NCI-H146 treated with DMSO at 0.1 percent for 48 hours (cell line): Measurements from ENCODE around the gene INPP4A.
"Not testable (repeated sequence)": the region's sequence is repeated elsewhere in the genome, so short reads cannot be mapped to it uniquely, and the experiment has no call there.

Experiments
- DNase-seq: peaks from one replicate; lab custom pipeline; 2025; ENCODE audit not compliant: unreplicated experiment; lab: John Stamatoyannopoulos, UW

INPP4A gene

DNA sequence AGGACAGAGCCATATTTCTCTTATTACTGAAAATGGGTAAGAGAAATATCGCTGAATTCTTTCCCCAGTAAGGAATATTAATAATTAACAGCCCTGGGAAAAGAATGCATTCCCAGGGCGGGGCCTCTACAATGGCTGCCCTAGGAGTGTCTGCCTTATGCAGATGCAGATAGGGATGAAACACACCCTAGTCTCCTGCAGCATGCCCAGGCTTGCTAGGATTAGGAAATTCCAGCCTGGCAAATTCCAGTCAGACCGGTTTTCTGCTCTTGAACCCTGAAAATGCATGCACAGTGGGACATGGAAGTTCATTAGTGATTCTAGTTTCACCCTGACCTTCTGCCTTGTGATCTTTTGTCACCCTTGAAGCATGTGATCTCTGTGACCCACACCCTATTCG lies 9.0 kb upstream of the INPP4A start:
- DNase-seq: not testable (repeated sequence)

DNA sequence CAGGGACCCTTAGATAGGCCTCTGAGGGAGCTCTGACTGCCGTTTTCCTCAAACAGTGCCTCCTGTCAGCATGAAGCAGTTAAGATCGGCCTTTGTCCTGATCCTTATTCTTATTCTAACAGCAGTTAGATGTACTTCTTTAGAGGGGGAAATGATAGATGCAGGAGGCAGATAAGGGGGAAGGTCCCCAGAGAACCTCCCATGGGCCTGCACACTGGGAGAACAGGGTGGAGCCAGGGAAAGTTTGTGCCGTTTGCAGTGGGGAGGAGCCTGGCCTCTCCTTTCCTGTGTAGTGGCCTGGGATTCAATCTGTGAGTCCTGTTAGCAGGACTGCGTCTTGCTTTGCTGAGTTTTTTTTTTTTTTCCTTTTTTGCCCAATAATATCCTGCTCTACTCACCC lies 7.9 kb upstream of the INPP4A start:
- DNase-seq: no peak

DNA sequence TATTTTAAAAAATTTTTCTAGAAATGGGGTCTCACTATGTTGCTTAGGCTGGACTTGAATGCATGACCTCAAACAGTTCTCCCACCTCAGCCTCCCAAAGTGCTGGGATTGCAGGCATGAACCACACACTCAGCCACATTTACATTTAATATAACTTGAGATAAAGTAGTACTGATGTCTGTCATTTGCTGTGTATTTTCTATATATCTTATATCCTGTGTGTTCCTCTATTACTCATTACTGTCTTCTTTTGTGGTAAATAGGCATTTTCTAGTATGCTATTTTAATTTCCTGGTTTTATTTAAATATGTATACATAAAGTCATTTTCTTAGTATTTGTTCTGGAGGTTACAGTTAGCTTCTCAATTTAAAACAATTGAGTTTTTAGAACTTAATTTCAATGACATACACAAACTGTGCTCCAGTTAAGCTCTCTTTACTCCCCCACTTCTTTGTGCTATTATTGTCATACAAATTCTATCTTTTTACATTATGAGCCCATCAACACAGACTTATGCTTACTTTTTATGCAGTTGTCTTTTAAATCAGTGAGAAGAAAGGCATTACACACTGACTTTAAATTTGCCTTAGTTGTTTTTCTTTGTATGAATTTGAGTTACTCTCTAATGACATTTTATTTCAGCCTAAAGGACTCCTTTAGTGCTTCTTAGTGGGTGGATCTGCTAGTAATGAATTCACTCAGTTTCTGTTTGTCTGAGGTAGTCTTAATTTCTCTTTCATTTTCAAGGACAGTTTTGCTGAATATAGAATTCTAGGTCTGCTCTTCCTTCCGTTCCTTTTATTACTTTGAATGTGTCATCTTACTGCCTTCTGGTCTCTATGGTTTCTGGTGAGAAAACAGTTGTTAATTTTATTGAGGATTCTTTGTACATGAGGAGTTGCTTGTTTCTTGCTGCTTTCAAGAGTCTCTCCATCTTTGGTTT lies 6.2 kb upstream of the INPP4A start:
- no peak for DNase-seq

DNA sequence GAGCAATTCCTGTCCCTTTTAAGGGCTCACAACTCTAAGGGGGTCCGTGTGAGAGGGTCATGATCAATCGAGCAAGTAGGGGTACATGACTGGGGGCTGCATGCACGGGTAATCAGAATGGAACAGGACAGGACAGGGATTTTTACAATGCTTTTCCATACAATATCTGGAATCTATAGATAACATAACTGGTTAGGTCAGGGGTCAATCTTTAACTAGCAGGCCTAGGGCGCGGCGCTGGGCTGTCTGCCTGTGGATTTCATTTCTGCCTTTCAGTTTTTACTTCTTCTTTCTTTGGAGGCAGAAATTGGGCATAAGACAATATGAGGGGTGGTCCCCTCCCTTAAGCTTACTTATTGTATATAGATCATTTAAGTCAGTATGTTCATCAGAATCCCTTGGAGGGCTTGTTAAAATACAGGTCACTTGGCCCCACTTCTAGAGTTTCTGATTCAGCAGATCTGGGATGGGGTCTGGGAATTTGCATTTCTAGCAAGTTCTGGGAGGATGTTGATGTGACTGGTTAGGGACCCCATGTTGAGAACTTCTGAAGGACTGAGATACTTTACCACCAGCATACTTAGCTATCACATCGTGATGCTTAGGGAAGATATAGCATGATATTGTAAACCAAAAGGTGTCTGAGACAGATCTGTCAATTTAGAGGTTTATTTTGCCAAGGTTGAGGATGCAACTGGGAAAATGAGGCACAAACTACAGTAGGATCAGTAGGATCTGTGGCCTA lies 2.8 kb upstream of the INPP4A start:
- no peak for DNase-seq

DNA sequence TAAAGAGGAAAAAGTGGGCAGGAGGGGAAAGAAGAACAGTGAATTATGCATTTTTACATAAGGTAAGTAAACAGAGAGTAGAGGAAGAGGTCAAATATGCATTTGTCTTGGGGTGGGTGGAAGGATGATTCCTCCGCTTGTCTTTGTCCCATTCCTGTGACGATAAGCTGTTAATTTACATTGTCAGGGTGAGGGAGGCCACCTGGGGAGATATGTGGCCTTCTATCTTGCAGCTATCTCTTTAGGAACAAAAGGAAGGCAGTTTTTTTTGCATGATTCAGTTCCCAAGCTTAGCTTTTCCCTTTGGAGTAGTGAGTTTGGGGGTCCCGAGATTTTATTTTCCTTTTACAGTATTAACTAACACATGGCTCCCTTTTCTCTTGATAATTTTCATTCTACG lies 2.2 kb upstream of the INPP4A start:
- no peak for DNase-seq

DNA sequence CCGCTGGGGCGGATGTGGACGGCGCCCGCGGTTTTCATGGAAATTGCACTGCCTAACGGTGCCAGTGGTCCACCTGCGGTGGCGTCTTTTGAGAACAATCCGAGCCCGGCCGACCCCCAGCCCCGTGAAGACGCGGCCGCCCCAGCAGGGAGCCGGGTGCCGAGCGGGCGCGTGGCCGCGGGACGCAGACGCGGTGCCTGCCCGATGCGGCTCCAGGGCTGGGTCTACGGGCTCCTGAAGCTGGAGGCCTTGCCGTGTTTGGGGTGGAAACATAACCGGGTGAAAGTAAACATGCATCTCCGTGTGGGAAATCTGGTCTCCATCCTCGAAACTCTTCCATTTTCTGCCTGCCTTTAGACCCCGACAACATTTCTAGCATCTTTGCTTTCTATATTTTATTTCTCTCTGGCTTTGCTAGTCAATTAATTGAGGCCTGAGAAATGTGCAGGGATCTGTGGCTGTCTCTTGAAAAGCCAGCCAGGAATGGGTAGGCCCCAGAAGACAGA lies 572 bp downstream of the INPP4A start:
- DNase-seq: no peak

DNA sequence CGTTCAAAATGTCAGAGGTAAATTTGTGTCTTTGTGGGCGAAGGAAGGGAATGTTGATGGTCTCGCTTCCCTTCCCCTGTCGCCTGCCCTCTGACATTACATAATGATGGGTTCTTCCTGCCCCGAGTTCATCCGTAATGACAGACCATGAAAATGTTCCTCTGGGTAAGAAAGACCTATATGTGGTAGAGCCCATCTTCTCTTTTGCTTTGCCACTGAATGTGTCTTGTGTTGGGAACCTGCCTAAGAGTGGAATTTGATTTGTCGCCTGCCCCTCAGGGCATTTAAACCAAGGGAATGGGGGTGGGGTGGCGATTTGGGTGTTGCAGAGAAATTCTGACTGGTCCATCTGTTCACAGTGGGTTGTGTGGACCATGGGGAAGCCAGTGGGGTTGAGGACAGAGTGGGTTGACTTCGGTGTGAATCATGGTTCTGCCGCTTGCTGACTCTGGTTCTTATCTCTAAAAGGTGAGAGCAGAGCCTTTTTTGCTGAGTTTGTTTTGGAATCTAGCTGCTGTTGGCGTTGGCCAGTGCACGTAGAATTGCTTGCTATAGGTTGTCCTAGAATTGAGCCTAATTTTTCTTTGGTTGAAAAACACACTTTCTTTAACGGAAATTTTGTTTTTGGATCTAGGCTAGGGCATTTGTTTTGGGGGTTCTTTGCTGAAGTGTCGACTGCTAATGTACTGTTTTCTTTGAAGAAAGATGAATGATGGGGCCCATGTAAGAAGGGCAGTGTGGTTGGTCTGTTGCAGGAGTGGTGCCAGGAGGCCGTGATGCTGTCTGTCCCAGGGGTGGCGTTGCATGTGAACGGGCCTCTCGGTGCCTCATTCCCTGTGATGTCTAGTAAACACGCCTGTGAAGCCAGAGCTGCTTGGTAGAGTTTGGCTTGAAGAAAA lies 1.3 kb downstream of the INPP4A start:
- DNase-seq: no peak

DNA sequence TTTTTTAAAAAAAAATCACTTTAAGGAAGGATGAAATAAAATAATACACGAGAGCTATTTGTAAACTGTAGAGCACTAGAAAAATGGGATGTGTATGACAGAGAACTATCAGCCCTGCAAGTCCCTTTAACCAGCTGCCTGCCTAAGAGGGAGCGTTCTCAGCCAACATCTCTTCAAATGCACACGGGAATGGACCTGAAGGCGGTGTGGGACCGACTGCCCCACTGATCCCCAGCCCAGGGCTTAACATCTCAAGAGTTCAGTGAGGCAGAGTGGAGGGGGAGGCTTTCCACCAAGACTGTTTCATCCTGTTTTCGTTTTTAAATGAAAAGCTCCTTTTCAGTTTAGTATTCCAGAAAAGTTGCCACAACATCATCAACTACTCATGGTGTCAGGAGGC lies 2.2 kb downstream of the INPP4A start:
- DNase-seq: no peak

DNA sequence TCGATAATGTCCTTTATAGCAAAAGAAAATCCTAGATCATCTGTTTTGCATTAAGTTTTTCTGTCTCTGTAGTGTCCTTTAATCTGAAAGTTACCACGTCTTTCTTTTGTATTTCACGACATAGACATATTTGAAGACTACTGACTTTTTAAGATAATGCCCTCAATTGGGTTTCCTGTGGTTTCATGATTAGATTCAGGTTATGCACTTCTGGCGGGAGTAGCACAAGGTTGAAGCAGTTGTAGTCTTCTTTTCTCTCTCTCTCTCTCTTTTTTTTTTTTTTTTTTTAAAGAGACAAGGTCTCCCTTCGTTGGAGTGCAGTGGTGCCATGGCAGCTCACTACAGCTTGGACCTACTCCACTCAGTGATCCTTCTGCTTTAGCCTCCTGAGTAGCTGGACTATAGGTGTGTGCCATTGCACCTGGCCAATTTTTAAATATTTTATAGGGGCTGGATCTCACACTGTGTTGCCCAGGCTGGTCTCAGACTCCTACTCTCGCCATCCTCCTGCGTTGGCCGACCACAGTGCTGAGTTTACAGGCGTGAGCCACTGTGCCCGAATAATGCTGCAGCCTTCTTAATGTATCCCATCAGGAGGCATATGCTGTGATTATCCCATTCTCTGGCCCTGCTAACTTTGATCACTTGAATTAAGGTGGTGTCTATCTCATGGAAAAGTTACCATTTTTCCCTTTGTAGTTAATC lies 3.9 kb downstream of the INPP4A start:
- no peak for DNase-seq

DNA sequence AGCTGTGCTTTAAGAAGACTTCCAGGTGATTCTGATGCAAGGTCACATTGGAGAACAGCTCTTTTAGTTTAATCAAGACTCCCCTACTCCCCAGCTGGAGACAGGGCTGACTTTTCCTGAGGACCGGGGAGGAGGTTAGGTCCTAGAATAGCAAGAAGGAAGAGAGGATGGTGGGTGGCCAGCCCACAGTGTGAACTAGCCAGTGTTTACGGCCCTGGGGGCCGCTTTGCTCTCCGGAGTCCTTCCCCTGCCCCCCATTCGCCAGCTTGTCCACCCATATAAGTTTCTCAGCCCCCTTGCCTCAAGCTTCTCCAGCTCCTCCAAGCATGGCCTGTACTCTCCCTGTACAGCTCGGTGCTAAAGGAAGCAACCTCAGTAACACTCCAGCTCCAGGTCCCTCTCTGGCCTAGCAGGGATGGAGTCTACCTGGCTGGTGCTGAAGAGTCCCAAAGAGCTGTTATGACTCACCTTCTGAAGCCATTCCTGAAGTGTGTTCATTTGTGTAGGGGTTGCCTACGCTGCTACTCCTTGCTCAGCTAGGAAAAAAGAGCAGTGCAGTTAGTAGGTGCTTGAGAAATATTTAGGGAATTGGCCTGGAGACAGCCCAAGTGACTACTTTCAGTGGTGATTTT lies 7.9 kb downstream of the INPP4A start:
- DNase-seq: no peak

DNA sequence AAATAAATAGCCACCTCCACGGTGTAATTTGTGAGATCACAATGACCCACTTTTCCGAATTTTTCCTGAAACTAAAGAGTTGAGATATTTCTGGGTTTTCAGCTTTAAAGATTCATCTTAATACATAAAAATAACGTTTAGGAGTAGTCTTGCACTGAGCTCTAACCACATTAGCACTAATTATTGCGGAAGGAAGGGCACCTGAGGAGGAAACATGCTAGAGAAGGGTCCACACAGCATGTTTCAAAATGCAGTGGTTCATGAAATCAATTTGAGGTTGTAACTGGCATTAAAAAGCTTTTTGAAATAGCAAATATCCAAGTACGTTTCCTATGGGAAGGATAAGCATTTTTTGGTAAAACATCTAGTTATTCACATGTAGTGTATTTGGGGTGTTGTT lies 8.4 kb downstream of the INPP4A start:
- no peak for DNase-seq

DNA sequence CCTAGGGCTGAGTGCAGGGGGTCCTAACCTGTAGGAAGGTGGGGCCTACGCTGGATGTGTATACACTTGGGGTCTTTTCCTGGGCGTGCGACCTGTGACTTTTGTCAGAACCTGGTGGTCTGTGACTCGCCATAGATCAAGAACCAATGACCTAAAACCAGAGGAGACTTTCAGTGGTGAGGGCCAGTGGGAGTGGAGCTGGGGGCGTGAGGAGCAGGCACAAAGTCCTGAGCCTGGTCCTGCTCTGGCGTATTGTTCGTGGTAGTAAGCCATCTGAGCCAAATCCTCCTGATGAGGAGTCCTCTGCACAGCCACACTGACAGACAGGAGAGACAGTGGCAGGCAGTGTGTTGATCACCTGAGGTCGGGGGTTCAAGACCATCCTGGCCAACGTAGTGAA lies 8.9 kb downstream of the INPP4A start:
- DNase-seq: no peak

DNA sequence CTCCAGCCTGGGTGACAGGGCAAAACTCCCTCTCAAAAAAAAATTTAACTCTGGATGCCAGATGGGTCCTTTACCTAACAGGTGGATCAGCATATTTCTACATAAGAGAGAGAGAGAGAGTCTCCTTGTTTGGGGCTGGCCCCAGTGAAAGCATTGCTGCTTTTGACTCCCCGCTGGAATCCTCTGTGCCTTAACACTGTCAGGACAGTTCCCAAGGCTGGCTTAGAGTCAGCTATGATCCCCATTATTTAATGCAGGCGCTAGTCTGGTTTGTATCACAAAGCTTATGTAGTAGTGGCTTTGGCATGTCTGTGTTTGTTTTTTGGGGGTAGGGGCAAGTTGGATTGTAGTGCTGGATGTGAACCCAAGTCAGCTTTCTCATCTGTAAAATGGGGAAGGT lies 9.4 kb downstream of the INPP4A start:
- DNase-seq: no peak

DNA sequence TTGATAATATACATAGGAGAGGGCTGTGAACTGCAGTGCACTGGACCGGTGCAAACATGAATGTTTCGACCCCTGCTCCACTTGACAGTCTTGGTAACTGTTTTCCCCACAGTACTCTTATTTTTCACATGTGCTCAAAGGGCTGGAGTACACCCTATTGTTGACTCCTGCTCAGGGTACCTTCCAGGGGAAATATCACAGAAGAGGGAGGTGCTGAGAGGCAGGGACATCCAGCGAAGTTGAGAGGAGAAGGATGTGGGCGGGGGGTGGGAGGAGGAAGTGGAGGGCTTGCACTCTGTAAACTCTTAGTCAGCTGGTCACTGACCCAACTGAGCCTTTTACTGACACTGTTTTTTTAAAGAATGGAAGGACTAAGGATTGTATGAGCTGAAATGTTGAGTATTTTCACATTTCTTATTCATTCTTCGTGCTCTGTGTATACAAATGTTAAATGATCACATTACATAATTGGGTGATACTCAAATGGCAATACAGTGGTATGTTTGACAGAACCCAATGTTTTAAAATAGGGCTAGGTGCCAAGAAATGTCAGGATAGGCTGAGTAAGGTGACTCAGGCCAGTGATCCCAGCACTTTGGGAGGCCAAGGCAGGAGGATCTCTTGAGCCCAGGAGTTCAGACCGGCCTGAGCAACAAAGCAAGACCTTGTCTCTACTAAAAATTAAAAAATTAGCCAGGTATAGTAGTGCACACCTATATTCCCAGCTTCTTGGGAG lies 10.0 kb downstream of the INPP4A start:
- no peak for DNase-seq

DNA sequence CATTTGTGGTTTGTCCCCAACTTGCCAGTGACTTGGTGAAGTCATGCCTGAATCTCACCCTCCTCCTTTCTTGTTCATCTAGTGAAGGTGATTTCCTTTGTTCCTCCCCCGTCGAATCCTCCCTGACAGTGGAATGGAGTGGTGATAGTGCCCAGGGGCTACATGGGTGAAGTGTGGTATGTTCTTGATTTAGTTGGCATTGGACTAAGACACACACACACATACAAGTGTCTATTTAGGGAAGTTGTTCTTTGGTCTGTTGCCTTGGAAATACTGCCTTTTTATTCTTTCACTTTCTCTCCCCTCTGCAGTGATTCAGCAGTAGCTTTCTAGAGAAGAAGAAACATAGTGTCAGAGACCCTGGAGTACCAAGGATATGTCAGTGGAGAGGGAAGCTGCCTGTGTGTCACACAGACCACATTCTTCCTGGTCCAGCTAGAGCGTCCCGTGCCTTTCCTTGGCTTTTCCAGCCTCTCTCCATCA lies 10.9 kb downstream of the INPP4A start:
- no peak for DNase-seq

DNA sequence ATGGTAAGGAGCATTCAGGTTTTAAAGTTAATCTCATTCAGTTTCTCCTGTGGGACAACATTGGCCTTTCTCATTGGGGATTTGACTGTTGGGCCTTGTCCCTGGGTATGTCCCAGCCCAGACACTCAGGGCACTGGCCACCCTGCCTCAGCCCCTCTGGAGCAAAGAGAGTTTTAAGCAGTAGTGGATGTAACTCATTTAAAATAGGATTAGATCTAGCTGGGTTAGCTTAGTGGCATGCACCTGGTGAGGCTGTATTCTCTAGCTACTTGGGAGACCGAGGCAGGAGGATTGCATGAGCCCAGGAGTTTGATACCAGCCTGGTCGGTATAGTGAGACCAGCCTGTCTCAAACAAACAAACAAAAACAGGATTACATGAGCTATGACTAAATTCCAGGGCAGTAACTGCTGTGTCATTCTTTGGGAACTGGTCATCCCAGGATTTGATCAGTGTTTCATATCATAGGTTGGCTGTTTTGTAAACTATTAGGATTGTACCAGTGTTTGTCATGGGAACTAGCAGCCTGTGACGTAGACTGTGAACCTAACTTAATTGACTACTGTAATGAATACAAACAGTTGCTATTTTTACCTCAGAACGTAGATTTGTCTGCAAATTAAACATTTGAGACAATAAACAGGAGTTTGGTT lies 12.5 kb downstream of the INPP4A start:
- DNase-seq: no peak

DNA sequence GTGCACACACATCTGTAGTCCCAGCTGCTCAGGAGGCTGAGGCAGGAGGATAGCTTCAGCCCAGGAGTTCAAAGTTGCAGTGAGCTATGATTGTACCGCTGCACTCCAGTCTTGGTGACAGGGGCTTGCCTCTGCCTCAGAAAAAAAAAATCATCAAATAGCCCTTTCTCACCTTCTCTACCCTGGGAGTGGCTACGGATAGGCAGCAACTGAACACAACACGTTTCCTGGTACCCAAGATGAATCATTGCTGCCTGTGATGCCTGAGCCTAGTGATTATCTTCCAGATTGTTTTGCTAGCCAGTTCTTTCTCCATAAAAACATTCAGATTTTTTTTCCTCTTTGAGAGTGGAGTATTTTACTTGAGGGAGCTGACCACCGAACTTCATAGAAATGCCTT lies 13.5 kb downstream of the INPP4A start:
- DNase-seq: no peak

DNA sequence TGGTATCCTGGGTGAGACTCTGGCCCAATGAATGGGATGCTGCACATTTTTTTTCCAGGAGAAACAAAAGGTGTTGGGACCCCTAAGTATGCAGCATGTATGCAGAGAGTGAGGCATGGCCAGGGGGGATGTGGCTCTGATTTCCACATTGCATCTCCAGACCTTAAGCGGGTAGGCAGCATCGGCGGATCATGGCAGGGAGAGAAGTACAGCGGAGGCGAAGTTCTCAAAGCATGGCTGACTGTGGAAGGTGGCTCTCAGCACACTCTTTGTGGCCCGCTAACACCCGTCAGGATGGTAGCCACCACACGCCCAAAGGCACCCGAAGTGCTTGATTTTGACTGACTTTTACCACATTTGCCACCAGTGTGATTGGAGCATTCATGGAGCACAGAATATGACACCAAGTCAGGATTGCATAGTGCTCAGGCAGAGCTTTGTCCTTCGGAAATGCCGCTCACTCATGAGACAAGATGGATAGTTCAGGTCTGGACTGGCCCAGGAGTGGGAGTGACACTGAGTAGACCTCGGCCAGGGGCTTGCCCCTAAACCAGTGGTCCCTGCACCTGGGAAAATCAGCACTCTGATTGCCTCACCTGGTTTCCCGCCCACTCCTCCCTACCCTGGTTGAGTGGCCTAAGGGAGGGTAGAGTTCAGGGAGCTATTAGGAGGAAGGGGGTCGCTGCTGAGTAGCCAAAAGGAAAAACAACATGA lies 14.2 kb downstream of the INPP4A start:
- no peak for DNase-seq
